ENCODE results near the gene INTU. TPM values are rescaled to one million over a fixed set of nuclear protein-coding genes. Genes with fewer than 3 reads are reported as not detected.

INTU gene
- total RNA-seq, 1 experiment from 2014 or later: 10.7 TPM

DNA sequence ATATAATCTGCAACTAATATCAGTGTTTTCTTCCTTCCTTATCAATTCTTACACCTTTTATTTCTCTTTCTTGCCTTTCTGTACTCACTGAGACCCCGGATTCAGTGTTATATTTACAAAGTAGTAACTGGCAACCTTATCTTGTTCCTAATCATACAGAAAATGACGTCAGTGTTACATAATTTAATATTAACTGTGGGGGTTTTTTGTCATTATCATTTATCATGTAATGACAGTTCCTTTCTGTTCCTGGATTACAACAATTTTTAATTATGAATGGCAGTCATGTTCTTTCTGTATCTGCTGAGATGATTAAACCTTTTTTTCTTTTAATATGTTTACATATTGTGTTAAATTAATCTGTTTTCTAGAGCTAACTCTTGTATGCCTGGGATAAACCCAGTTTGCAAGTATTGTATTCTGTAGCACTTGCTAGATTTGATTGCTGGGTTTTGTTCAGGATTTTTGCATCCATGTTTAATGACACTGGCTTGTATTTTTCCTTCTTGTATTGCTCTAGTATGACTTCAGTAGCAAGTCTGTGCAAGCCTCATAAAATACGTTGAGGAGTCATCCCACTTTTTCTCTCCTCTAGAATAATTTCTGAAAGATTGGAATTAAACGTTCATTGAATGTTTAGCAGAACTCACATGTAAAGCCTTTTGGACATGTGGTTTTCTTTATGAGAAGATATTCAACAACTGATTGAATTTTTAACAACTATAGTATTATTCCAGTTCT, 138.9 kb downstream of the INTU start:
- H2BK120ac ChIP-seq (ENCODE audit: low read depth, low read length, poor library complexity, severe bottlenecking): no peak overlapping the region
- no peak overlapping the region for H4K8ac ChIP-seq (replicated peaks; ENCODE audit: insufficient read length, low read depth, low read length)
- no peaks in the 10 kb centered on the region for H3K79me1 ChIP-seq (ENCODE audit: insufficient read depth, low read depth, low read length, poor library complexity, severe bottlenecking)
- H3K9ac ChIP-seq (ENCODE audit: extremely low read depth, insufficient read length, low read length): no peak overlapping the region
- H3K23ac ChIP-seq (ENCODE audit: insufficient read length, low read depth, low read length): no peak overlapping the region
- no peak overlapping the region for H3K56ac ChIP-seq (ENCODE audit: insufficient read length, low read depth, low read length)
- no peak overlapping the region for H3T11ph ChIP-seq (ENCODE audit: low read length)
- TF ChIP-seq, protein P1, sequence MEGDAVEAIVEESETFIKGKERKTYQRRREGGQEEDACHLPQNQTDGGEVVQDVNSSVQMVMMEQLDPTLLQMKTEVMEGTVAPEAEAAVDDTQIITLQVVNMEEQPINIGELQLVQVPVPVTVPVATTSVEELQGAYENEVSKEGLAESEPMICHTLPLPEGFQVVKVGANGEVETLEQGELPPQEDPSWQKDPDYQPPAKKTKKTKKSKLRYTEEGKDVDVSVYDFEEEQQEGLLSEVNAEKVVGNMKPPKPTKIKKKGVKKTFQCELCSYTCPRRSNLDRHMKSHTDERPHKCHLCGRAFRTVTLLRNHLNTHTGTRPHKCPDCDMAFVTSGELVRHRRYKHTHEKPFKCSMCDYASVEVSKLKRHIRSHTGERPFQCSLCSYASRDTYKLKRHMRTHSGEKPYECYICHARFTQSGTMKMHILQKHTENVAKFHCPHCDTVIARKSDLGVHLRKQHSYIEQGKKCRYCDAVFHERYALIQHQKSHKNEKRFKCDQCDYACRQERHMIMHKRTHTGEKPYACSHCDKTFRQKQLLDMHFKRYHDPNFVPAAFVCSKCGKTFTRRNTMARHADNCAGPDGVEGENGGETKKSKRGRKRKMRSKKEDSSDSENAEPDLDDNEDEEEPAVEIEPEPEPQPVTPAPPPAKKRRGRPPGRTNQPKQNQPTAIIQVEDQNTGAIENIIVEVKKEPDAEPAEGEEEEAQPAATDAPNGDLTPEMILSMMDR (conservative IDR thresholded peaks at IDR 0.05): no peak
- Mint-ChIP-seq H3K27me3 (ENCODE audit: low read depth) (no peaks in the 10 kb centered on the region), H3K9me3 (no peaks in the 10 kb centered on the region), H3K27ac (no peak overlapping the region), H3K36me3 (ENCODE audit: insufficient read depth in 1 of 3, low read depth in 3 of 3) (no peaks in the 10 kb centered on the region), H3K4me3 (no peak overlapping the region), H3K4me1 (peaks cover 2 to 3% of the 10 kb centered on the region in 2 experiments; a peak in 2 of 4 replicates)
- H3K27ac ChIP-seq (ENCODE audit: insufficient read length, low read depth, low read length): no peak overlapping the region
- no peak overlapping the region for H4K5ac ChIP-seq (ENCODE audit: insufficient read length, low read depth, low read length)
- H3K4ac ChIP-seq (ENCODE audit: low read depth, low read length): no peak overlapping the region
- H3K4me1 ChIP-seq (ENCODE audit: insufficient read depth, low read length): no peaks in the 10 kb centered on the region
- no CpG with 5 or more reads among the region's 4 CpGs for WGBS (ENCODE audit: extremely low coverage, insufficient read length, low lambda C conversion rate)
- H3K27me3 ChIP-seq (ENCODE audit: insufficient read depth, low read length): no peaks in the 10 kb centered on the region
- no peak overlapping the region for H2AFZ ChIP-seq (ENCODE audit: low read length)
- no peaks in the 10 kb centered on the region for H3K9me3 ChIP-seq (ENCODE audit: control insufficient read depth, low read depth, low read length)
- no peaks in the 10 kb centered on the region for H3K79me2 ChIP-seq (ENCODE audit: insufficient read depth, low read length)
- DNase-seq: no peak
- no peak overlapping the region for H2BK15ac ChIP-seq (ENCODE audit: low read depth, low read length)
- H3K14ac ChIP-seq (ENCODE audit: insufficient read depth, low read length): no peak overlapping the region
- H4K91ac ChIP-seq (ENCODE audit: insufficient read length, low read depth, low read length): no peak overlapping the region
- no peak overlapping the region for H3K4me2 ChIP-seq (ENCODE audit: insufficient read depth, insufficient read length, low read length)
- no peak overlapping the region for H2AK5ac ChIP-seq (ENCODE audit: insufficient read length, low read length)
- no peak overlapping the region for H2BK12ac ChIP-seq (ENCODE audit: insufficient read length, low read depth, low read length)
- no peak overlapping the region for H2BK20ac ChIP-seq (ENCODE audit: low read depth, low read length, poor library complexity, severe bottlenecking)
- H3K18ac ChIP-seq (ENCODE audit: insufficient read length, low read depth, low read length): no peak overlapping the region
- no peaks in the 10 kb centered on the region for H4K20me1 ChIP-seq (ENCODE audit: control insufficient read depth, insufficient read depth, insufficient read length)
- H3K23me2 ChIP-seq (ENCODE audit: insufficient read length, low read depth, low read length, poor library complexity, severe bottlenecking): no peaks in the 10 kb centered on the region
- no peak overlapping the region for H2BK5ac ChIP-seq (ENCODE audit: insufficient read length, low read length)

Data from H9 (cell line).